Measurements from ENCODE around the gene CCNI. TPM values are rescaled to one million over a fixed set of nuclear protein-coding genes. Genes with fewer than 3 reads are reported as not detected.

CCNI gene
- total and polyA plus RNA-seq, 2 of the 13 experiments (the other 11 are each of a cell fraction or from before 2014, with no cell fraction given), result 43.5 to 122 TPM

DNA sequence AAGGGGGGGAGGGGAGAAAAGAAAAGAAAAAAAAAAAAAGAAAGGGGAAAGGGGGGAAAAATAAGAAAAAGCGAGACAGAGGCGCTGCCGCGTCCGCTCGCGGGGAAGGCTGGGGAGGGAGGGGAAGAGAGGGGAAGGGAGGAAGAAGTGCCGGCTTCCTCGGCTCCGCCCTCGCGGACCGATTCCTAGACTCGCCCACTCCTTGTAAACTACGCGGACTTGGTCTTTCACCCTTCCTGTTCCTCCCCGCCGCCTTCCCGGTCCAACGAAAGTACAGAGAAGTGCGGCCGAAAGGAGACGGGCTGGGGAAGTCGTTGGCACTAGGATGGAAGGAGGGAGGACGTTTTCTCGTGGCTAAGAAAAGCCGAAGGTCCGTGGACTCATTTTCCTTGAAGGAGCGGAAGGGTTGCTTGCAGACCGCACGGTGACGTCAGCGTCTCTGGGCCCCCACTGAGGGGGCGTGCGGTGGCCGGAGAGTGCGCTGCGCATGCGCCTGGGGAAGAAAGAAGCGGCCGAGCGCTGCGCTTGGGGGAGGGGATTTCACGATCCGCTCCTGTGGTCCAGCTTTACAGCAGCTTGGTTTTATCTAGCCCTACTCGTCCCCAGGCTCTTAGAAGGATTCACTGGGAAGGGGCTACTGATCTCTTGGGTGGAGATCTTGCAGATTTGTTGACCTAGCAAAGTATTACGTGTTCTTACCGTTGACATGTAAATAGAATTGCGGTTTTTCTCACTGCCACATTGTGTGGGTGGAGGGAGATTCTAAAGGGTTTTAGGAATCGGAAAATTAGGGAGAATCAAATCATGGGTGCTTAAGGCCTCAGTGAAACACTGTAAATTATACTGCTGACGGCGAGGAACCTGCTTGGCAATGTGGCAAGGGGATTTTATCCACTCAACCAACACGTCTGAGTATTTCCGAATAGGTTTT lies at the start of gene CCNI (continued):
- TF ChIP-seq, protein P1, sequence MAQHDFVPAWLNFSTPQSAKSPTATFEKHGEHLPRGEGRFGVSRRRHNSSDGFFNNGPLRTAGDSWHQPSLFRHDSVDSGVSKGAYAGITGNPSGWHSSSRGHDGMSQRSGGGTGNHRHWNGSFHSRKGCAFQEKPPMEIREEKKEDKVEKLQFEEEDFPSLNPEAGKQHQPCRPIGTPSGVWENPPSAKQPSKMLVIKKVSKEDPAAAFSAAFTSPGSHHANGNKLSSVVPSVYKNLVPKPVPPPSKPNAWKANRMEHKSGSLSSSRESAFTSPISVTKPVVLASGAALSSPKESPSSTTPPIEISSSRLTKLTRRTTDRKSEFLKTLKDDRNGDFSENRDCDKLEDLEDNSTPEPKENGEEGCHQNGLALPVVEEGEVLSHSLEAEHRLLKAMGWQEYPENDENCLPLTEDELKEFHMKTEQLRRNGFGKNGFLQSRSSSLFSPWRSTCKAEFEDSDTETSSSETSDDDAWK (CRISPR knock-in tag; IDR thresholded peaks at IDR 0.05), result no peak
- TF ChIP-seq ZGPAT (CRISPR knock-in tag; IDR thresholded peaks at IDR 0.05) (peak; percentile 96), FOSL1 (CRISPR knock-in tag; IDR thresholded peaks at IDR 0.05; ENCODE audit: borderline replicate concordance) (no peak), STAG1 (CRISPR knock-in tag; IDR thresholded peaks at IDR 0.05) (no peak), MLXIP (CRISPR knock-in tag; IDR thresholded peaks at IDR 0.05; ENCODE audit: borderline replicate concordance) (no peak), NFYB (CRISPR knock-in tag; IDR thresholded peaks at IDR 0.05) (peak; percentile 26; the same call in 1 of the 2 replicates), RFXANK (CRISPR knock-in tag; IDR thresholded peaks at IDR 0.05) (peak; percentile 89), ATF6 (CRISPR knock-in tag; conservative IDR thresholded peaks at IDR 0.05) (no peak), ISX (CRISPR knock-in tag; conservative IDR thresholded peaks at IDR 0.05) (no peak), ZNF784 (CRISPR knock-in tag; IDR thresholded peaks at IDR 0.05; ENCODE audit: borderline replicate concordance) (peak; percentile 63; the same call in 1 of the 2 replicates), PHB2 (IDR thresholded peaks at IDR 0.05; ENCODE audit: partially characterized antibody) (no peak), HOXA5 (CRISPR knock-in tag; IDR thresholded peaks at IDR 0.05) (no peak), ZNF841 (CRISPR knock-in tag; IDR thresholded peaks at IDR 0.05; ENCODE audit: borderline replicate concordance) (no peak), ZNF572 (CRISPR knock-in tag; IDR thresholded peaks at IDR 0.05) (peak; percentile 64; the same call in 1 of the 2 replicates), ZNF17 (CRISPR knock-in tag; IDR thresholded peaks at IDR 0.05) (no peak), CSRNP2 (CRISPR knock-in tag; conservative IDR thresholded peaks at IDR 0.05; ENCODE audit: low read depth) (no peak)
